Bladder microvascular endothelial cell (primary cell): ENCODE results near the gene MFAP1. TPM values are rescaled to one million over a fixed set of nuclear protein-coding genes. Genes with fewer than 3 reads are reported as not detected.

Experiments used
- total RNA-seq: library from RNA; depleted of rRNA; stranded (reverse); fragments of >200 nt; gene quantifications from 2 replicates; pipeline ENCODE4 v1.2.3, GENCODE V29; 2014

The MFAP1 gene, protein sequence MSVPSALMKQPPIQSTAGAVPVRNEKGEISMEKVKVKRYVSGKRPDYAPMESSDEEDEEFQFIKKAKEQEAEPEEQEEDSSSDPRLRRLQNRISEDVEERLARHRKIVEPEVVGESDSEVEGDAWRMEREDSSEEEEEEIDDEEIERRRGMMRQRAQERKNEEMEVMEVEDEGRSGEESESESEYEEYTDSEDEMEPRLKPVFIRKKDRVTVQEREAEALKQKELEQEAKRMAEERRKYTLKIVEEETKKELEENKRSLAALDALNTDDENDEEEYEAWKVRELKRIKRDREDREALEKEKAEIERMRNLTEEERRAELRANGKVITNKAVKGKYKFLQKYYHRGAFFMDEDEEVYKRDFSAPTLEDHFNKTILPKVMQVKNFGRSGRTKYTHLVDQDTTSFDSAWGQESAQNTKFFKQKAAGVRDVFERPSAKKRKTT
- total RNA-seq: 18.9 and 36.4 TPM in 2 replicates

GRCh38 chr15:43824302-43825246, at the start of gene MFAP1:
Gene MFAP1 (minus strand): TSS chr15:43824690. CDS start chr15:43824569, 121 bp downstream.

GRCh38 chr15:43826508-43827341, 2.2 kb upstream of the MFAP1 start, which contains the start of gene WDR76:
Gene WDR76 (plus strand): TSS chr15:43827002. CDS start chr15:43827033, 31 bp downstream.

DNA sequence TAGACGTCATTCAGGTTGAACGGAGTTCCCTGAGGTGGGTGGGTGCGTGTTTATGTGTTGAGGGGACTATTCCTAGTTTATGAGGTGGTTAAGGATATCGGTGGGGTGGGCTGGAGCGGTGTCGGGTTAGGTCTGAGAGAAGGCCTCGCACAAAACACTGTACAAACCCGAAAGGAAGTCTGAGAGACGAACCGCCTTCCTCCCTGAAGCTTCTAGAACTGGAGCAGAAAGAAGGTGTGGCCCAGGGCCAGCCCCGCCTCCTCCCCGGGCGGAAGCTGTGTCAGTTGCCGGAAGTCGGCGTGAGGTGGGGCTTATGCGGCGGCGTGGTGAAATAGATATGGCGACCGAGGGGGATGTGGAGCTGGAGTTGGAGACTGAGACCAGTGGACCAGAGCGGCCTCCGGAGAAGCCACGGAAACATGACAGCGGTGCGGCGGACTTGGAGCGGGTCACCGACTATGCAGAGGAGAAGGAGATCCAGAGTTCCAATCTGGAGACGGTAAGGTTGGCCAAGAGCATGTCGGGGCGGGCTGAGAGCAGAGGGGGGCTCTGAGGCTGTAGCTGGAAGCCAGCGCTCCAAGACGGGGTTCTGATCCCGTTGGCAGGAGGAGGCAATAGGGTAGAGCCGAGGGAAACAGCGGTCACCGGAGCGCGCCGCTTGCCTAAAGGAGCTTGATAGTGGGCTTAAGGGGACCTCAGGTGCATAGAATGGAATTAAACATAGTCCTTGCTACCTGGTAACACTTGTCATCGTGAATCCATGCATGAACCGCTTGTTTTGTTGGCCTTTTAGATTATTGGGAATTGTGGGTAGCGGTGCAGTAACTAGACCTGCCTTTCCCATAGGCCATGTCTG, 24.0 kb downstream of the MFAP1 start, which contains the start of gene HYPK:
Gene HYPK (plus strand): TSS at position 314 of the 856 bp plus-strand sequence. CDS start 24 bp downstream, at position 338.

DNA sequence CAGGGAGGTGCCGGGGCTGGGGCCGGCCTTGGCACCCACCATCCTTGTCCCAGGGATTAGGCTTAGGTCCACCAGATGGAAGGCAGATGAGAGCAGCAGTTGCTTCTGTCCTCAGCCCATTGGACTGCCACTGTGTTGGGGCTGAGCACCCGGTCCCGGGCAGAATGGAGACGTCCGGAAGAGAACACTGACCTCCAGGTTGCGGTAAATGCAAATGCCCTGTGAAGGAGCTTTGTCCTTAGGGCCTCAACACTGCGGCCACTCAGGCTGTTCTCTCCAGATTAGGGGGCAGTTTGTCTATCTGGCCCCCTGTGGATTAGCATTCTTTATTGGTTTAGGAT, 24.6 kb downstream of the MFAP1 start, which contains the start of gene SERINC4:
Gene SERINC4 (minus strand): TSS at position 276 of the 341 bp plus-strand sequence. CDS start 234 bp downstream, at position 42.

DNA sequence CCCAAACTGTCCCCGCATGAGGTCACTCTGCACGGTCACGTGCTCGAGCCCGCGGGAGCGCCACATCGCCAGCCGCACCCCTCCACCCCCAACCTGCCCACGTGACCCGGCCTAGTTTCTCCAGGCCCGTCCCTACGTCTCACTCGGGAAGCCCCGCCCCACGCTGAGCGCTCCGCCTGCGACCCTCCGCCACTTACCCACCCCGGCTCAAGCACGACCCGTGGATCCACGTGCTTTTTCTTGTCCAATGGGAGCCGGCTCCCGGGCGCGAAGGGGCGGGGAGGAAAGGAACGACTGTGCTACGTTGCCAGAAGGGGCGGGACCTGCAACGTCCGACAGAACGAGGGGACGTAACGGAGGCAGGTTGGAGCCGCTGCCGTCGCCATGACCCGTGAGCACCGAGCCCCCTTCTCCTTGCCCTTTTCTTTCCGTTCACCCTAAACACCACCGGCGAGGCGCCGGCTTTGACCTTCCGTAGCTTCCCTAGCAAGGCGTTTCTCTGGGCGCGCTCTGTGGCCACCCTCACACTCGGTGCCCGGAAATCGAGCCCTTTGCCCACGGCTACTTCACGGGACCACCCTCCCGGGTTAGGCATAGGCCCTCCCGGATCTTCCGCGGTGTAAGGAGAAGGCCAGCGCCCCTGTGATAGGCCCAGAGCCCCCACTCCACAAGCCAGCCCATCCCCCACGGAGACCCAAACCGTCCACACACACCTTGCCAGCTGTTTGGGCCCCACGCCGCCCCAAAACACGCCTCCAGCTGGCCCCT, 32.3 kb downstream of the MFAP1 start, which contains the start of gene SERF2:
Gene SERF2 (plus strand): TSS at position 328 of the 768 bp plus-strand sequence. CDS start 57 bp downstream, at position 385.

GRCh38 chr15:43776718-43777266, 47.7 kb downstream of the MFAP1 start, which contains the start of gene ELL3:
Gene ELL3 (minus strand): TSS chr15:43776966. CDS start chr15:43776901, 65 bp downstream.

Other genes starting within 250 kb of the MFAP1 start
- gene PPIP5K1, start 234.5 kb downstream of the MFAP1 start, total RNA-seq: 14.1 and 42.9 TPM in 2 replicates
- gene CKMT1B, start 230.7 kb downstream of the MFAP1 start, total RNA-seq: not detected in 2 replicates
- 0.06 TPM in 1 of 2 replicates, not detected in the other for gene STRC, start 205.9 kb downstream of the MFAP1 start, total RNA-seq
- gene CATSPER2, start 175.8 kb downstream of the MFAP1 start, total RNA-seq: 0.97 and 2.1 TPM in 2 replicates
- gene CKMT1A, start 130.8 kb downstream of the MFAP1 start, total RNA-seq: not detected in 2 replicates
- gene PDIA3, start 78.3 kb downstream of the MFAP1 start, total RNA-seq: 103 and 270 TPM in 2 replicates
- 3.1 and 5.4 TPM in 2 replicates for gene ELL3, start 47.7 kb downstream of the MFAP1 start, total RNA-seq
- 294 and 418 TPM in 2 replicates for gene SERF2, start 32.4 kb downstream of the MFAP1 start, total RNA-seq
- not detected in 2 replicates for gene SERINC4, start 24.5 kb downstream of the MFAP1 start, total RNA-seq
- 5.5 and 6.8 TPM in 2 replicates for gene HYPK, start 24.1 kb downstream of the MFAP1 start, total RNA-seq
- gene WDR76, start 2.3 kb upstream of the MFAP1 start, total RNA-seq: 11.0 and 13.4 TPM in 2 replicates